Measurements from ENCODE around the gene ATXN1. TPM values are rescaled to one million over a fixed set of nuclear protein-coding genes. Genes with fewer than 3 reads are reported as not detected.

The ATXN1 gene
- total and polyA plus RNA-seq, 2 experiments from 2014 or later = 4.8 to 9.1 TPM

DNA sequence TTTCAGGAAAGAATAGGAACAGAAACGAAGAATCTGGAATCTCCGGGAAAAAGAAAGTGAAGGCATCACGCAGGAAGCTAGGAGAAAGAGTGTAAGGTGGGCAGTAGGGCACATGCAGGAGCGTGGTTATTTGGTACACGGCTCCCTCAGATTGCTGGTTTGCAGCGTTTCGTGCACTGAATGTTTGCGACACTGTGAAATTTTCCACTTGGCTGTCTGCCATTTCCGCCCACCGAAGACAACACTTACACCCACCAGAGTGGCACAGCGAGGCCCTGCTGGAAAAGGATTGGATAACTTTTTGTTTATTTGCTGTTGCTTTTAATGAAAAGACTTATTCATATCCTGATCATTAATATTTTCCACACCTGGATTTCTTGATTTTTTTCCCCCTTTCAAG is 274.6 kb downstream of the ATXN1 start:
- no peak overlapping the region for H2AFZ ChIP-seq
- H4K20me1 ChIP-seq (replicated peaks; ENCODE audit: insufficient read depth) = no peaks in the 10 kb centered on the region

More for the DNA sequence above, 274.6 kb downstream of the ATXN1 start:
- Mint-ChIP-seq H3K4me1 (peaks cover 16% of the 10 kb centered on the region; the same call in 2 of the 3 replicates), H3K27ac (no peak overlapping the region), H3K36me3 (ENCODE audit: low read depth) (no peaks in the 10 kb centered on the region; the same call in 2 of the 3 replicates), H3K9me3 (peaks cover 11% of the 10 kb centered on the region; the same call in 2 of the 3 replicates), H3K4me3 (no peak overlapping the region), H3K27me3 (ENCODE audit: insufficient read depth, low read depth, poor library complexity) (no peaks in the 10 kb centered on the region)
- TF ChIP-seq ZNF462 (CRISPR knock-in tag; IDR thresholded peaks at IDR 0.05) = no peak
- TF ChIP-seq NANOG (IDR thresholded peaks at IDR 0.05; ENCODE audit: borderline replicate concordance) = no peak
- TF ChIP-seq, protein P1, sequence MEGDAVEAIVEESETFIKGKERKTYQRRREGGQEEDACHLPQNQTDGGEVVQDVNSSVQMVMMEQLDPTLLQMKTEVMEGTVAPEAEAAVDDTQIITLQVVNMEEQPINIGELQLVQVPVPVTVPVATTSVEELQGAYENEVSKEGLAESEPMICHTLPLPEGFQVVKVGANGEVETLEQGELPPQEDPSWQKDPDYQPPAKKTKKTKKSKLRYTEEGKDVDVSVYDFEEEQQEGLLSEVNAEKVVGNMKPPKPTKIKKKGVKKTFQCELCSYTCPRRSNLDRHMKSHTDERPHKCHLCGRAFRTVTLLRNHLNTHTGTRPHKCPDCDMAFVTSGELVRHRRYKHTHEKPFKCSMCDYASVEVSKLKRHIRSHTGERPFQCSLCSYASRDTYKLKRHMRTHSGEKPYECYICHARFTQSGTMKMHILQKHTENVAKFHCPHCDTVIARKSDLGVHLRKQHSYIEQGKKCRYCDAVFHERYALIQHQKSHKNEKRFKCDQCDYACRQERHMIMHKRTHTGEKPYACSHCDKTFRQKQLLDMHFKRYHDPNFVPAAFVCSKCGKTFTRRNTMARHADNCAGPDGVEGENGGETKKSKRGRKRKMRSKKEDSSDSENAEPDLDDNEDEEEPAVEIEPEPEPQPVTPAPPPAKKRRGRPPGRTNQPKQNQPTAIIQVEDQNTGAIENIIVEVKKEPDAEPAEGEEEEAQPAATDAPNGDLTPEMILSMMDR (conservative IDR thresholded peaks at IDR 0.05; ENCODE audit: low read depth in 2 of 2) = no peak
- TF ChIP-seq STAT1 (IDR thresholded peaks at IDR 0.05; ENCODE audit: unreplicated experiment) = no peak
- no peak for TF ChIP-seq ETS1 (IDR thresholded peaks at IDR 0.05)
- TF ChIP-seq ZNF114 (CRISPR knock-in tag; IDR thresholded peaks at IDR 0.05) = no peak
- TF ChIP-seq ZNF331 (CRISPR knock-in tag; IDR thresholded peaks at IDR 0.05; ENCODE audit: low read depth) = no peak
- no peak for TF ChIP-seq POLR2AphosphoS5 (IDR thresholded peaks at IDR 0.05; ENCODE audit: low read depth)
- TF ChIP-seq EZH2 (IDR thresholded peaks at IDR 0.05; ENCODE audit: low read depth, unreplicated experiment) = no peak
- no peak for TF ChIP-seq JUNB (IDR thresholded peaks at IDR 0.05; ENCODE audit: unreplicated experiment)
- TF ChIP-seq, protein P2, sequence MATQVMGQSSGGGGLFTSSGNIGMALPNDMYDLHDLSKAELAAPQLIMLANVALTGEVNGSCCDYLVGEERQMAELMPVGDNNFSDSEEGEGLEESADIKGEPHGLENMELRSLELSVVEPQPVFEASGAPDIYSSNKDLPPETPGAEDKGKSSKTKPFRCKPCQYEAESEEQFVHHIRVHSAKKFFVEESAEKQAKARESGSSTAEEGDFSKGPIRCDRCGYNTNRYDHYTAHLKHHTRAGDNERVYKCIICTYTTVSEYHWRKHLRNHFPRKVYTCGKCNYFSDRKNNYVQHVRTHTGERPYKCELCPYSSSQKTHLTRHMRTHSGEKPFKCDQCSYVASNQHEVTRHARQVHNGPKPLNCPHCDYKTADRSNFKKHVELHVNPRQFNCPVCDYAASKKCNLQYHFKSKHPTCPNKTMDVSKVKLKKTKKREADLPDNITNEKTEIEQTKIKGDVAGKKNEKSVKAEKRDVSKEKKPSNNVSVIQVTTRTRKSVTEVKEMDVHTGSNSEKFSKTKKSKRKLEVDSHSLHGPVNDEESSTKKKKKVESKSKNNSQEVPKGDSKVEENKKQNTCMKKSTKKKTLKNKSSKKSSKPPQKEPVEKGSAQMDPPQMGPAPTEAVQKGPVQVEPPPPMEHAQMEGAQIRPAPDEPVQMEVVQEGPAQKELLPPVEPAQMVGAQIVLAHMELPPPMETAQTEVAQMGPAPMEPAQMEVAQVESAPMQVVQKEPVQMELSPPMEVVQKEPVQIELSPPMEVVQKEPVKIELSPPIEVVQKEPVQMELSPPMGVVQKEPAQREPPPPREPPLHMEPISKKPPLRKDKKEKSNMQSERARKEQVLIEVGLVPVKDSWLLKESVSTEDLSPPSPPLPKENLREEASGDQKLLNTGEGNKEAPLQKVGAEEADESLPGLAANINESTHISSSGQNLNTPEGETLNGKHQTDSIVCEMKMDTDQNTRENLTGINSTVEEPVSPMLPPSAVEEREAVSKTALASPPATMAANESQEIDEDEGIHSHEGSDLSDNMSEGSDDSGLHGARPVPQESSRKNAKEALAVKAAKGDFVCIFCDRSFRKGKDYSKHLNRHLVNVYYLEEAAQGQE (IDR thresholded peaks at IDR 0.05; ENCODE audit: unreplicated experiment) = no peak
- no peak for TF ChIP-seq EZH2phosphoT487 (IDR thresholded peaks at IDR 0.05; ENCODE audit: unreplicated experiment)
- no peak for TF ChIP-seq CREB1 (CRISPR knock-in tag; IDR thresholded peaks at IDR 0.05; ENCODE audit: low read depth)
- Histone ChIP-seq H3K36me3 (ENCODE audit: insufficient read depth) (no peaks in the 10 kb centered on the region), H3K4me1 (ENCODE audit: insufficient read depth) (peaks cover 20% of the 10 kb centered on the region), H3F3A (replicated peaks; ENCODE audit: low read depth) (no peaks in the 10 kb centered on the region), H3K9me2 (ENCODE audit: insufficient read depth) (no peaks in the 10 kb centered on the region), H3K27me3 (ENCODE audit: insufficient read depth) (no peaks in the 10 kb centered on the region), H3K4me3 (no peak overlapping the region), H3K79me2 (replicated peaks; ENCODE audit: insufficient read depth) (no peaks in the 10 kb centered on the region), H3K27ac (ENCODE audit: low read depth) (no peak overlapping the region), H3K4me2 (no peak overlapping the region)
- DNase-seq (ENCODE audit: low spot score) (no peak), ATAC-seq (no peak)

All from GM23338 (cell line).